GM18508 (cell line): ENCODE results near the gene CAPN12.

ENCODE experiments used
- ATAC-seq: cut with Tn5 transposase; IDR thresholded peaks from one replicate; pipeline ENCODE4 v1.9.1; 2021; ENCODE audit warnings: moderate number of reproducible peaks; ENCODE audit not compliant: insufficient read depth, unreplicated experiment

The CAPN12 gene

DNA sequence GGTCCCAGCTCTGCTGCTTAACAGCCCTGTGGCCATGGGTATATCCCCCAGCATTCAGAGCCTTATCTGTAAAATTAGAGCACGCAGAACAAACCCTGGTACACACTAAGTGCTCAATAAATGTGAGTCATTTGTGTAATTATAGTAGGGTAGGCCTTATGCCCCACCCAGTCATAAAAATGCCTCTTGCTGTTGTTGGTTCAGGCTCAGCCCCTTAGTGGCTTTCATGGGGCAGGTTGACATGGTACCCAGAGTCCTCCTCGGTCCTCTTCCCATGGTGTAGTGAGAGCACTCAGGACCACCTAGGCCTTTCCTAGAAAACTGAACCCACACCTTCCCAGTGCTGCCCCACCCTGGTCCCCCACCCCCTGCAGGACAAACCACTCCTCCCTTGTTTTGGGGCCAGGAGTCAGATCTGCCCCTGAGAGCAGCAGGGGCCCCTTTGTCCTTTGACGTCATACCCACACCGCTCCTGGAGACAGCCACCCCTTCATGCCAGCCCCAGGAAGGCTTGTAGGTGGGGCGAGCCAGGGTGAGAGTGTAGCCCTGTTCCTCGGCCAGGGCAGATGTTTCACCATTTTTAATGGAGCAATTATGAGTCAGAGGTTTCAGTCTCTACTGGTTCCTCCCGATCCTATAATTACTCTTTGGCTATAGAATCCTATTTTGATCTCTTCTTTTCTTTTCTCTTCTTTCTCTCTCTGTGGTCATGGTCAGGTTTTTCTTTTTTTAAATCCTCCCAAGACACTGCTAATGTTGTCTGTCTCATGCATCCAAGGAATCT lies 60.0 kb downstream of the CAPN12 start:
- ATAC-seq, result no peak

DNA sequence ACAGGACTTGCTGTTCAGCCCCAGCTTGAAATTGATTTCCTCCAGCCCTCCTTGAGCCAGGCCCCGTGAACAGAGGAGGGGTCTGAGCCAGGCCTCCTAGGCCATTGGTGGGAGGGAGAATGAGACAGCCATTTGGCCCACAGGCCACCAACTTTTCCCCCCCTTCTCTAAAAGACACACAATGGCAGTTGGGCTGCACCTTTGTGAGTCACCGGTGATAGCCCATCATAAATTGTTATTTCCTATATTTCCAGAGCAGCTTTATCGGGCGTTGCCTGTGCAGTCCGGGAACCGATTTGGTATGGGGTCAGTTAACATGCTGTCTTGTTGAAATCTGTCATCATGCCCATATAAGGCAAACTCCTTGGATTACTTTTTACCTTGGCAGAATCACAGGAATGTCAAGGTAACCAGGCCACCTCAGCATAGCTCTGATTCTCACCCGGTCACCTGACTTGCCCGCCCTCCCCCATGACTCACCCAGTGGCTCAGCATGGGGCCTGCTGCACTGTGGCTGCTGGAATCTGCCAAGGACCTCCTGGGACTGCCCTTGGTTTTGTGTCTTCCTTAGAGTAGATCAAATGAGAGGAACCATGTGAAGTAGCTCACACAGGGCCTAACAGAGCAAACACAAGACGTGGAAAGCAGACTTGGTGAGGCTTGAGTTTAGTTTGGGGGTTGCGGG lies 60.7 kb downstream of the CAPN12 start:
- ATAC-seq, result no peak

DNA sequence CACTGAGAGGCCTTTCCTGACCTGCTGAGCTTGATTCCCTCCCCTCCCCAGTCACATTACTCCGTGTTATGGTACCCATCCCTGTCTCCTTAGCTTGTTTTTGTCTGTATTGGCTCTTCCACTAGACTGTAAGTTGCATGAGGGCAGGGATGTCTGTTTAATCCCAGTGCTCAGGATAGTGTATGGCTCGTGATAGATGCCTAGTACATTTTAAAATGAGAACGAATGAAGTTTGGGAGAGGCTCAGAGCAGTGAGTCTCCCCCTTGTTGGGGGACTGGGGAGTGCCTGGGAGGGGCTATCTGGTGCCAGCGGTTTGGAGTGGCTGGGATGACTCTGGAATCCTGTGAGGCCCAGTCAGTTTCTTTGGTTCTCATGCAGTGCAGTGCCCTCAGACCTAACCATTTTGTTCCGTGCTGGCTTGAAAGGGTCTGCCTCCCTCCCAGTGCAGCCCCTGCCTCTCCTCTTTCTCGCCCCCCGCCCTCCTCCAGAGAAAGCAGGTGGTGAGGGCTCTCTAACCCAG lies 61.3 kb downstream of the CAPN12 start:
- ATAC-seq, result no peak

DNA sequence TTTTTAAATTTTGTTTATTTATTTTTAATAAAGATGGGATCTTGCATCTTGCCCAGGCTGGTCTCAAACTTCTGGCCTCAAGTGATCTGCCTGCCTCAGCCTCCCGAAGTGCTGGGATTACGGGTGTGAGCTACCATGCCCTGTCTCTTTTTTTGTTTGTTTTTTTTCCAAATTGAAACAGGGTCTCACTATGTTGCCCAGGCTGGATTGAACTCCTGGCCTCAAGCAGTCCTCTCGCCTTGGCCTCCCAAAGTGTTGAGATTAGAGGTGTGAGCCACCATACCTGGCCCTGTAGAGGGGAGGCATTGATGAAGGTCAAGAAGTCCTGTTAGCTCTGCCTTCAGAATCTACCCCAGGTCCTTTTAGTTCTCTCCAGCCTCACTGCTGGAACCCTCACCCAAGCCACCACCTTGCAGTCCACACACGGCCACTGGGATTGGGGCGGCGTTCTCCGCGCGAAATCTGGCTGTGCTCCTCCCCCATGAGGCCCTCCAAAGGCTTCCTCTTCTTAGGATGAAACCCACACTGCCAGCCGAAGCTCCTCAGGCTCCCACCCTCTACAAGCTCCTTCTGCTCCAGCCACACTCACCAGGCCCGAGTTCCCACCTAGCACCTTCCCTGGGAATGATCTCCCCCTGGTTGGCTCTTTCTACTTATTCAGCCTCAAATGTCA lies 61.9 kb downstream of the CAPN12 start:
- ATAC-seq, result no peak
